Neural progenitor cell (in vitro differentiated cells): Measurements from ENCODE around the gene PDE3A.

ENCODE experiments used
- EZH2 ChIP-seq: fragments of 200-600 bp; sonication (generic); IDR thresholded peaks from 2 replicates; pipeline ENCODE4 v1.6.1; 2017; ENCODE audit warnings: antibody characterized with exemption, mild to moderate bottlenecking, moderate library complexity
- EZH2phosphoT487 ChIP-seq: fragments of 200-600 bp; sonication (generic); IDR thresholded peaks from 2 replicates; pipeline ENCODE4 v1.6.1; 2017; ENCODE audit warnings: antibody characterized with exemption
- TF ChIP-seq, protein P1 (sequence below): fragments of 200-600 bp; sonication (generic); IDR thresholded peaks from 2 replicates; pipeline ENCODE4 v1.5.1; 2017; ENCODE audit warnings: antibody characterized with exemption, mild to moderate bottlenecking

DNA sequence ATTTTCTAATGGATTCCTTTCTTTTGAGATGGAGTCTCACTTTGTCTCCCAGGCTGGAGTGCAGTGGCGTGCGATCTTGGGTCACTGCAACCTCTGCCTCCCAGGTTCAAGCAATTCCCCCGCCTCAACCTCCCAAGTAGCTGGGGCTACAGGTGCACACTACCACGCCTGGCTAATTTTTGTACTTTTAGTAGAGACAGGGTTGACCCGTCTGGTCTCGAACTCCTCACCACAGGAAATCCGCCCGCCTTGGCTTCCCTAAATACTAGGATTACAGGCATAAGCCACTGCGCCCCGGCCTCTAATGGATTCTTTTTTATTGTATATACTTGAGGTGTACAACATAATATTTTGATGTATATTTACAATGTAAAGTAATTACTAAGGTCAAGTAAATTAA lies 186.7 kb downstream of the PDE3A start:
- TF ChIP-seq, protein P1, sequence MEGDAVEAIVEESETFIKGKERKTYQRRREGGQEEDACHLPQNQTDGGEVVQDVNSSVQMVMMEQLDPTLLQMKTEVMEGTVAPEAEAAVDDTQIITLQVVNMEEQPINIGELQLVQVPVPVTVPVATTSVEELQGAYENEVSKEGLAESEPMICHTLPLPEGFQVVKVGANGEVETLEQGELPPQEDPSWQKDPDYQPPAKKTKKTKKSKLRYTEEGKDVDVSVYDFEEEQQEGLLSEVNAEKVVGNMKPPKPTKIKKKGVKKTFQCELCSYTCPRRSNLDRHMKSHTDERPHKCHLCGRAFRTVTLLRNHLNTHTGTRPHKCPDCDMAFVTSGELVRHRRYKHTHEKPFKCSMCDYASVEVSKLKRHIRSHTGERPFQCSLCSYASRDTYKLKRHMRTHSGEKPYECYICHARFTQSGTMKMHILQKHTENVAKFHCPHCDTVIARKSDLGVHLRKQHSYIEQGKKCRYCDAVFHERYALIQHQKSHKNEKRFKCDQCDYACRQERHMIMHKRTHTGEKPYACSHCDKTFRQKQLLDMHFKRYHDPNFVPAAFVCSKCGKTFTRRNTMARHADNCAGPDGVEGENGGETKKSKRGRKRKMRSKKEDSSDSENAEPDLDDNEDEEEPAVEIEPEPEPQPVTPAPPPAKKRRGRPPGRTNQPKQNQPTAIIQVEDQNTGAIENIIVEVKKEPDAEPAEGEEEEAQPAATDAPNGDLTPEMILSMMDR, result no peak
- TF ChIP-seq EZH2 (no peak), EZH2phosphoT487 (no peak)
